Measurements from ENCODE around the gene LRRC37A. TPM values are rescaled to one million over a fixed set of nuclear protein-coding genes. Genes with fewer than 3 reads are reported as not detected.
"Not testable (repeated sequence)": the region's sequence is repeated elsewhere in the genome, so short reads cannot be mapped to it uniquely, and the experiment has no call there.

The LRRC37A gene
- total and polyA plus RNA-seq, 4 experiments from 2014 or later: 0.05 to 12.9 (median 6.7) TPM

- H3K9me3 ChIP-seq (ENCODE audit: control insufficient read depth in 1 of 2, low read length in 2 of 2); H3K4me1 Mint-ChIP-seq; H3K27me3 Mint-ChIP-seq; H3K36me3 Mint-ChIP-seq; DNase-seq; H3K36me3 ChIP-seq (ENCODE audit: insufficient read depth, low read length); H3K4me1 ChIP-seq (ENCODE audit: insufficient read depth, low read length); CTCF ChIA-PET (ENCODE audit: partially characterized antibody); intact Hi-C loops (cut with micrococcal nuclease); H3K27me3 ChIP-seq (ENCODE audit: insufficient read depth, low read length); H3K4me3 Mint-ChIP-seq; H3K27ac ChIP-seq (ENCODE audit: low read depth, low read length); H3K4me3 ChIP-seq (ENCODE audit: low read length in 2 of 2); POLR2A ChIA-PET (ENCODE audit: partially characterized antibody); H3K9me3 Mint-ChIP-seq; H3K27ac Mint-ChIP-seq: not testable (repeated sequence)
These were observed 66.3 kb downstream of the LRRC37A start for GRCh38 chr17:46361145-46361735.

- H3K4me3 ChIP-seq (ENCODE audit: low read length in 2 of 2); H3K27me3 ChIP-seq (ENCODE audit: insufficient read depth, low read length); H3K27ac ChIP-seq (ENCODE audit: low read depth, low read length); H3K4me1 ChIP-seq (ENCODE audit: insufficient read depth, low read length); H3K36me3 ChIP-seq (ENCODE audit: insufficient read depth, low read length); H3K9me3 Mint-ChIP-seq; intact Hi-C loops (cut with micrococcal nuclease); CTCF ChIA-PET (ENCODE audit: partially characterized antibody); H3K36me3 Mint-ChIP-seq; H3K27me3 Mint-ChIP-seq; H3K27ac Mint-ChIP-seq; H3K9me3 ChIP-seq (ENCODE audit: control insufficient read depth in 1 of 2, low read length in 2 of 2); H3K4me1 Mint-ChIP-seq; POLR2A ChIA-PET (ENCODE audit: partially characterized antibody): not testable (repeated sequence)
- DNase-seq: peak; percentile 89 to 99 (median 91)
- peak within 1 kb of the TSS in 2 of 8 donors; percentile 49 to 62 for H3K4me3 Mint-ChIP-seq
These were observed 66.8 kb downstream of the LRRC37A start, which contains the start of gene ARL17B for GRCh38 chr17:46361755-46362154. Gene ARL17B (minus strand): TSS chr17:46361766. CDS start chr17:46358397, 3,369 bp downstream.

GRCh38 chr17:46367520-46367919, 72.6 kb downstream of the LRRC37A start:
- H3K27me3 ChIP-seq (ENCODE audit: insufficient read depth, low read length); H3K9me3 ChIP-seq (ENCODE audit: control insufficient read depth in 1 of 2, low read length in 2 of 2); H3K27ac Mint-ChIP-seq; POLR2A ChIA-PET (ENCODE audit: partially characterized antibody); DNase-seq; CTCF ChIA-PET (ENCODE audit: partially characterized antibody); H3K27me3 Mint-ChIP-seq; H3K9me3 Mint-ChIP-seq; H3K4me1 ChIP-seq (ENCODE audit: insufficient read depth, low read length); H3K36me3 Mint-ChIP-seq; H3K27ac ChIP-seq (ENCODE audit: low read depth, low read length); H3K4me3 ChIP-seq (ENCODE audit: low read length in 2 of 2); H3K4me3 Mint-ChIP-seq; H3K36me3 ChIP-seq (ENCODE audit: insufficient read depth, low read length); H3K4me1 Mint-ChIP-seq; intact Hi-C loops (cut with micrococcal nuclease): not testable (repeated sequence)

DNA sequence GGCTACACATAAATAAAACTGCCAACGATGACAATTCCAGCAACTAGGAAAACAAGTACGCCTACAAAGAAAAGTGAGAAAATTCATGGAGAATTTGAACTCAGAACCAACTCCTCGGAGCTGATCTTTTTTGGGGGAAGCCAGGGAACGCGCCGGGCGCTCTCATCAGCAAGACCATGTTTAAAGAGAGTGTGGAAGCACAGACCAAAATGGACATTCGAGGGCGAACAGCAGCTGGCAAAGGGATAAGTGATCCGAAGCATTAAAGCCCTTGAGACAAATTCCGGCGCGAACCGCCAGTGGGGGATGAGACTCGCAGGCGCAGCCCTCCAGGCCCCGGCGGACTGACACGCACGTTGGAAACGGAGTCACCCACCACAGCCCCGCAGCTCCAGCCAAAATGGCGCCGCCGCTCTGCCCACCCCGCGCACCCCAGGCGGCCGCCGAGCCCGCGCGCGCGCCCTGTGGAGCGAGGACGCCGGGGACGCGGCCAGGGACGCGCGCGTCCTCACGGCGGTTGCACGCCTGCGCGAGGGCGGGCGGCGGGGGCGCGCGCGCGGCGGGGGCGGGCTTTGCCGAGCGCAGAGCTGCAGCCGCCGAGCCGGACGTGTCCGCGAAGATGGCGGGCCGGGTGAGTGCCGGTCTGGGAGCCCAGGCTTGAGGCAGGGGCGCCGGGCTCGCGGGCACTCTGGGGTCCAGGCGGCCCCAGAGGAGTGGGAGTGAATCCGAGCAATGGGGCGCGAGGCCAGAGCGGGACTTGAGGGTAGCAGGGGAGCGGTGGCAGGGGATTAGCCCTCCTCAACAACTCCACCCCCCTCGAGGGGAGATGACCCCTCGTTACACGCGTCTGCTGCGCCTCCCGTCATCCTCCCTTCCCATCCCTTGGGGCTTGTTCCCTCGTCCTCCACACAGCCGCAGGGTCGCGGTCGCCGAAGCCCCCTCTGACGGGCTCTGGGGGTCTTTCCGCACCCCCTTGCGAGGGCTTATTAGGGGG, 77.6 kb downstream of the LRRC37A start:
- intact Hi-C loops (cut with micrococcal nuclease); H3K4me1 Mint-ChIP-seq; H3K27me3 Mint-ChIP-seq; H3K4me3 ChIP-seq (ENCODE audit: low read length in 2 of 2); CTCF ChIA-PET (ENCODE audit: partially characterized antibody); H3K36me3 Mint-ChIP-seq; DNase-seq; H3K9me3 ChIP-seq (ENCODE audit: control insufficient read depth in 1 of 2, low read length in 2 of 2); H3K36me3 ChIP-seq (ENCODE audit: insufficient read depth, low read length); POLR2A ChIA-PET (ENCODE audit: partially characterized antibody); H3K27me3 ChIP-seq (ENCODE audit: insufficient read depth, low read length); H3K4me3 Mint-ChIP-seq; H3K27ac ChIP-seq (ENCODE audit: low read depth, low read length); H3K27ac Mint-ChIP-seq; H3K4me1 ChIP-seq (ENCODE audit: insufficient read depth, low read length); H3K9me3 Mint-ChIP-seq: not testable (repeated sequence)

DNA sequence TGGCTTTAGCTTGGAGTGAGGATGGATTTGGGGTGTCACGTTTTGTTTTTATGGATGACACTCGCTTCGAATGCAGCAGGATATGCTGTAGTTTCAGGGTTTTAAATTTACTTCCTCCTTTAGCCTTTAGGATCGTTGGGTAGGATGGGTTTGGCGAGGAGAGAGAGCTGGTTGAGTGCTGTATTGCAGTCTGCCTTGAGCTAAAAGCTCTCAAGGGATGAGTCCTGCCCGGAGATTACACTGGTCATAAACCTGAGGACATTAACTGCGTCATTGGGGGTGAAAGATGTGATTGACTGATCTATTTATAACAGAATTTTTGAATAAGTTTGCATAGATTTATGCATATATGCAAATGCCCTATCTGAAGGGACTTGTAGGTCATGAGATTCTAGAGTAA, 78.5 kb downstream of the LRRC37A start:
- H3K27ac Mint-ChIP-seq; H3K36me3 ChIP-seq (ENCODE audit: insufficient read depth, low read length); H3K27ac ChIP-seq (ENCODE audit: low read depth, low read length); H3K27me3 Mint-ChIP-seq; H3K9me3 Mint-ChIP-seq; POLR2A ChIA-PET (ENCODE audit: partially characterized antibody); CTCF ChIA-PET (ENCODE audit: partially characterized antibody); H3K4me3 ChIP-seq (ENCODE audit: low read length in 2 of 2); H3K4me1 ChIP-seq (ENCODE audit: insufficient read depth, low read length); H3K36me3 Mint-ChIP-seq; H3K9me3 ChIP-seq (ENCODE audit: control insufficient read depth in 1 of 2, low read length in 2 of 2); H3K4me3 Mint-ChIP-seq; H3K4me1 Mint-ChIP-seq; H3K27me3 ChIP-seq (ENCODE audit: insufficient read depth, low read length); intact Hi-C loops (cut with micrococcal nuclease); DNase-seq: not testable (repeated sequence)

DNA sequence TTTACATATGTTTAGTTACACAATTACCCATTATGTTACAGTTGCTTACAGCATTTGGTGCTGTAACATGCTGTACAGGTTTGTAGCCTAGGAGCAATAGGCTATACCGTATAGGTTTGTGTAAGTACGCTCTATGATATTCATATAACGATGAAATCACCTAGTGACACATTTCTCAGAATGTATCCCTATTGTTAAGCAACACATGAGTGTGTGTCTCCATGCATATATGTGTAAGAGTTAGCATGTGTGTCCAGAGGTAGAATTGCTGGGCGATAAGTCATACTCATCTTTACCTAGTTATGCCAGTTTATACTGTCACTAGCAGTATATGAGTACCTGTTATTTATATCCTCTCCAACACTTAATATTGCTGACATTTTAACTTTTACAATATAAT, 88.2 kb downstream of the LRRC37A start:
- H3K4me1 Mint-ChIP-seq; H3K4me3 ChIP-seq (ENCODE audit: low read length in 2 of 2); H3K27me3 ChIP-seq (ENCODE audit: insufficient read depth, low read length); H3K9me3 Mint-ChIP-seq; POLR2A ChIA-PET (ENCODE audit: partially characterized antibody); H3K27me3 Mint-ChIP-seq; H3K4me1 ChIP-seq (ENCODE audit: insufficient read depth, low read length); intact Hi-C loops (cut with micrococcal nuclease); CTCF ChIA-PET (ENCODE audit: partially characterized antibody); H3K4me3 Mint-ChIP-seq; H3K36me3 ChIP-seq (ENCODE audit: insufficient read depth, low read length); H3K27ac Mint-ChIP-seq; H3K36me3 Mint-ChIP-seq; H3K9me3 ChIP-seq (ENCODE audit: control insufficient read depth in 1 of 2, low read length in 2 of 2); H3K27ac ChIP-seq (ENCODE audit: low read depth, low read length); DNase-seq: not testable (repeated sequence)

- H3K4me1 ChIP-seq (ENCODE audit: insufficient read depth, low read length); DNase-seq; H3K27me3 ChIP-seq (ENCODE audit: insufficient read depth, low read length); H3K36me3 ChIP-seq (ENCODE audit: insufficient read depth, low read length); H3K9me3 Mint-ChIP-seq; H3K4me3 Mint-ChIP-seq; H3K27ac ChIP-seq (ENCODE audit: low read depth, low read length); CTCF ChIA-PET (ENCODE audit: partially characterized antibody); H3K36me3 Mint-ChIP-seq; POLR2A ChIA-PET (ENCODE audit: partially characterized antibody); H3K4me3 ChIP-seq (ENCODE audit: low read length in 2 of 2); H3K27ac Mint-ChIP-seq; H3K4me1 Mint-ChIP-seq; H3K9me3 ChIP-seq (ENCODE audit: control insufficient read depth in 1 of 2, low read length in 2 of 2); H3K27me3 Mint-ChIP-seq; intact Hi-C loops (cut with micrococcal nuclease): not testable (repeated sequence)
These were observed 90.6 kb downstream of the LRRC37A start for GRCh38 chr17:46385491-46385890.
